HG02610 (cell line): ENCODE measurements around the gene CREG1.

Experiments
- ATAC-seq: cut with Tn5 transposase; IDR thresholded peaks from one replicate; pipeline ENCODE4 v1.9.1; 2021; ENCODE audit warnings: mild to moderate bottlenecking, moderate library complexity; ENCODE audit not compliant: unreplicated experiment

CREG1 gene

GRCh38 chr1:167532964-167533824 is 20.4 kb downstream of the CREG1 start:
- no peak for ATAC-seq

GRCh38 chr1:167532375-167532774 is 21.2 kb downstream of the CREG1 start:
- no peak for ATAC-seq

GRCh38 chr1:167529829-167530474 is 23.6 kb downstream of the CREG1 start:
- ATAC-seq: no peak

GRCh38 chr1:167528057-167528728 is 25.4 kb downstream of the CREG1 start:
- no peak for ATAC-seq

GRCh38 chr1:167526667-167527383 is 26.7 kb downstream of the CREG1 start:
- no peak for ATAC-seq

GRCh38 chr1:167524651-167525050 is 28.9 kb downstream of the CREG1 start:
- ATAC-seq: no peak

GRCh38 chr1:167522246-167522645 is 31.3 kb downstream of the CREG1 start:
- no peak for ATAC-seq

- no peak for ATAC-seq
Observed at GRCh38 chr1:167520711-167521206, 32.8 kb downstream of the CREG1 start.

- ATAC-seq: no peak
Observed at GRCh38 chr1:167518331-167518700, 35.2 kb downstream of the CREG1 start, which contains the start of gene CD247. Gene CD247 (minus strand): TSS chr1:167518529. CDS start chr1:167518465, 64 bp downstream.

- no peak for ATAC-seq
Observed at GRCh38 chr1:167517535-167518330, 35.8 kb downstream of the CREG1 start.

GRCh38 chr1:167516404-167517388 is 36.9 kb downstream of the CREG1 start:
- ATAC-seq: no peak

- no peak for ATAC-seq
Observed at GRCh38 chr1:167515893-167516321, 37.7 kb downstream of the CREG1 start.

GRCh38 chr1:167515461-167515860 is 38.1 kb downstream of the CREG1 start:
- no peak for ATAC-seq

- no peak for ATAC-seq
Observed at GRCh38 chr1:167514288-167514687, 39.3 kb downstream of the CREG1 start.

GRCh38 chr1:167512046-167512654 is 41.4 kb downstream of the CREG1 start:
- ATAC-seq: no peak

GRCh38 chr1:167511374-167511986 is 42.1 kb downstream of the CREG1 start:
- ATAC-seq: no peak

GRCh38 chr1:167510881-167511280 is 42.7 kb downstream of the CREG1 start:
- no peak for ATAC-seq

- no peak for ATAC-seq
Observed at GRCh38 chr1:167510244-167510643, 43.3 kb downstream of the CREG1 start.
